Parathyroid adenoma (tissue), 2 donors: ENCODE results near the gene STK35.

Experiments
- H2AFZ ChIP-seq: fragments of 300-600 bp; sonication (generic); one replicate; pipeline ENCODE4 v1.7.0; 2017; ENCODE audit warnings: antibody characterized with exemption, mild to moderate bottlenecking
- H3K27ac ChIP-seq: fragments of 300-600 bp; sonication (generic); one replicate; pipeline ENCODE4 v1.7.0; 2017
- H3K27me3 ChIP-seq: fragments of 300-600 bp; sonication (generic); one replicate; pipeline ENCODE4 v1.7.0; 2017; ENCODE audit warnings: low read length; ENCODE audit not compliant: control insufficient read depth, insufficient read depth
- H3K36me3 ChIP-seq: fragments of 300-600 bp; sonication (generic); one replicate; pipeline ENCODE4 v1.7.0; 2017; ENCODE audit warnings: low read length; ENCODE audit not compliant: control insufficient read depth, insufficient read depth
- H3K4me1 ChIP-seq: fragments of 300-600 bp; sonication (generic); one replicate; pipeline ENCODE4 v1.7.0; 2017; ENCODE audit warnings: control low read depth
- H3K4me2 ChIP-seq: fragments of 300-600 bp; sonication (generic); one replicate; pipeline ENCODE4 v1.7.0; 2017; ENCODE audit warnings: low read length
- H3K4me3 ChIP-seq: fragments of 300-600 bp; sonication (generic); one replicate; pipeline ENCODE4 v1.7.0; 2017; ENCODE audit warnings: low read depth, low read length
- H3K79me2 ChIP-seq: fragments of 300-600 bp; sonication (generic); one replicate; pipeline ENCODE4 v1.7.0; 2017; ENCODE audit warnings: control low read depth
- H3K9ac ChIP-seq: fragments of 300-600 bp; sonication (generic); one replicate; pipeline ENCODE4 v1.7.0; 2017; ENCODE audit warnings: mild to moderate bottlenecking
- H3K9me3 ChIP-seq: fragments of 300-600 bp; sonication (generic); one replicate; pipeline ENCODE4 v1.7.0; 2017; ENCODE audit warnings: low read length; ENCODE audit not compliant: control insufficient read depth
- CTCF ChIP-seq: fragments of 300-600 bp; sonication (generic); IDR thresholded peaks from one replicate; pipeline ENCODE4 v1.7.0; 2017; ENCODE audit warnings: antibody characterized with exemption, mild to moderate bottlenecking
- donor health status: primary hyperparathyroidism.

Gene STK35

GRCh38 chr20:2162125-2162822 is 60.6 kb downstream of the STK35 start:
- no peaks in the 10 kb centered on the region for H3K36me3 ChIP-seq
- TF ChIP-seq CTCF: no peak
- H3K4me3 ChIP-seq: no peak overlapping the region
- no peaks in the 10 kb centered on the region for H3K9me3 ChIP-seq
- no peaks in the 10 kb centered on the region for H3K4me1 ChIP-seq
- H3K79me2 ChIP-seq: no peaks in the 10 kb centered on the region
- no peaks in the 10 kb centered on the region for H3K27me3 ChIP-seq
- no peak overlapping the region for H3K27ac ChIP-seq
- no peak overlapping the region for H2AFZ ChIP-seq
- no peak overlapping the region for H3K4me2 ChIP-seq
- H3K9ac ChIP-seq: no peak overlapping the region

DNA sequence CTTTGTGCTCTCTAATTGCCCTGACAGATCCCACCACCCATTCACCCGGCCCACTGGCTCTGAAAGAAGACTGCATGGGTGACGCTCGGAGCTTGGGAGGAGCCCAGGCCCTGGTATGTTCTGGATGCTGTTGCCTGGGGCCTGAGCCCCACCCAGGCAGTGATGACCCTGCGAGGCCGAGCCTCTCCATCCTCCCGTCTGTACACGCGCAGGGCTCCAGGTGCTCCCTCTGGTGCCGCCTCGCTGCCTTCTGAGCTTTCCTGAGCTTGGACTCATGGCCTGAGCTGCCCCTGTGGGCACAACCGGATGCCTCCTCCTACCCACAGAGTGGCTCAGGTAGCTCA is 61.2 kb downstream of the STK35 start:
- Histone ChIP-seq H3K4me3 (no peak overlapping the region), H3K36me3 (no peaks in the 10 kb centered on the region), H3K79me2 (no peaks in the 10 kb centered on the region), H3K27ac (no peak overlapping the region), H2AFZ (no peak overlapping the region), H3K4me2 (no peak overlapping the region), H3K9ac (no peak overlapping the region), H3K4me1 (no peaks in the 10 kb centered on the region), H3K27me3 (no peaks in the 10 kb centered on the region), H3K9me3 (no peaks in the 10 kb centered on the region)
- TF ChIP-seq CTCF: no peak

- H3K9me3 ChIP-seq: no peaks in the 10 kb centered on the region
- H3K4me2 ChIP-seq: no peak overlapping the region
- no peak overlapping the region for H3K27ac ChIP-seq
- no peak overlapping the region for H2AFZ ChIP-seq
- H3K36me3 ChIP-seq: no peaks in the 10 kb centered on the region
- TF ChIP-seq CTCF: no peak
- no peaks in the 10 kb centered on the region for H3K79me2 ChIP-seq
- no peak overlapping the region for H3K9ac ChIP-seq
- H3K4me1 ChIP-seq: no peaks in the 10 kb centered on the region
- H3K27me3 ChIP-seq: no peaks in the 10 kb centered on the region
- H3K4me3 ChIP-seq: no peak overlapping the region
Observed at GRCh38 chr20:2163312-2163711, 61.7 kb downstream of the STK35 start.

- H3K9me3 ChIP-seq: no peaks in the 10 kb centered on the region
- H3K4me2 ChIP-seq: no peak overlapping the region
- no peak overlapping the region for H3K4me3 ChIP-seq
- H3K79me2 ChIP-seq: no peaks in the 10 kb centered on the region
- H3K36me3 ChIP-seq: no peaks in the 10 kb centered on the region
- H3K4me1 ChIP-seq: no peaks in the 10 kb centered on the region
- H2AFZ ChIP-seq: no peak overlapping the region
- H3K27ac ChIP-seq: no peak overlapping the region
- no peak overlapping the region for H3K9ac ChIP-seq
- TF ChIP-seq CTCF: no peak
- H3K27me3 ChIP-seq: no peaks in the 10 kb centered on the region
Observed at GRCh38 chr20:2163757-2164156, 62.1 kb downstream of the STK35 start.

GRCh38 chr20:2164421-2164820 is 62.8 kb downstream of the STK35 start:
- Histone ChIP-seq H3K27me3 (no peaks in the 10 kb centered on the region), H3K79me2 (no peaks in the 10 kb centered on the region), H2AFZ (no peak overlapping the region), H3K9me3 (no peaks in the 10 kb centered on the region), H3K4me3 (no peak overlapping the region), H3K4me2 (no peak overlapping the region), H3K4me1 (no peaks in the 10 kb centered on the region), H3K9ac (no peak overlapping the region), H3K27ac (no peak overlapping the region), H3K36me3 (no peaks in the 10 kb centered on the region)
- TF ChIP-seq CTCF: no peak
